ENCODE results near the gene CCDC87. TPM values are rescaled to one million over a fixed set of nuclear protein-coding genes. Genes with fewer than 3 reads are reported as not detected.
"Not testable (repeated sequence)": the region's sequence is repeated elsewhere in the genome, so short reads cannot be mapped to it uniquely, and the experiment has no call there.

CCDC87 gene
- total RNA-seq, result 0.21 TPM

- Histone ChIP-seq H3K9me3 (ENCODE audit: low read depth, low read length) (no peaks in the 10 kb centered on the region), H3K4me3 (ENCODE audit: low read length) (peak within 1 kb of the TSS; percentile 57), H3K4me1 (ENCODE audit: insufficient read depth, low read length) (peaks cover 23% of the 10 kb centered on the region), H3K27me3 (ENCODE audit: insufficient read depth, low read length) (no peaks in the 10 kb centered on the region)
Measured at GRCh38 chr11:66592457-66593302, at the start of gene CCDC87, which contains the start of gene CCS. Gene CCDC87 (minus strand): TSS chr11:66593063. CDS start chr11:66593015, 48 bp downstream. Gene CCS (plus strand): TSS chr11:66593185. CDS start chr11:66593262, 77 bp downstream.

- peaks cover 87% of the 10 kb centered on the region for H3K4me1 ChIP-seq (ENCODE audit: insufficient read depth, low read length)
- H3K27me3 ChIP-seq (ENCODE audit: insufficient read depth, low read length), result no peaks in the 10 kb centered on the region
- H3K4me3 ChIP-seq (ENCODE audit: low read length), result no peak overlapping the region
- no peaks in the 10 kb centered on the region for H3K9me3 ChIP-seq (ENCODE audit: low read depth, low read length)
Measured at GRCh38 chr11:66641834-66642233, 49.0 kb upstream of the CCDC87 start.

- not testable (repeated sequence) for H3K4me3 ChIP-seq (ENCODE audit: low read length); H3K9me3 ChIP-seq (ENCODE audit: low read depth, low read length); H3K27me3 ChIP-seq (ENCODE audit: insufficient read depth, low read length)
- H3K4me1 ChIP-seq (ENCODE audit: insufficient read depth, low read length), result peaks cover 69% of the 10 kb centered on the region
Measured at GRCh38 chr11:66639814-66640340, 47.0 kb upstream of the CCDC87 start.

GRCh38 chr11:66639066-66639813, 46.4 kb upstream of the CCDC87 start:
- Histone ChIP-seq H3K9me3 (ENCODE audit: low read depth, low read length) (no peaks in the 10 kb centered on the region), H3K27me3 (ENCODE audit: insufficient read depth, low read length) (no peaks in the 10 kb centered on the region), H3K4me1 (ENCODE audit: insufficient read depth, low read length) (peaks cover 63% of the 10 kb centered on the region), H3K4me3 (ENCODE audit: low read length) (peak overlapping the region; percentile 95)

GRCh38 chr11:66638177-66639065, 45.6 kb upstream of the CCDC87 start, which contains the start of gene RBM4:
Gene RBM4 (plus strand): TSS chr11:66638703. CDS start chr11:66639712, 1,009 bp downstream.
- Histone ChIP-seq H3K4me1 (ENCODE audit: insufficient read depth, low read length) (peaks cover 54% of the 10 kb centered on the region), H3K27me3 (ENCODE audit: insufficient read depth, low read length) (no peaks in the 10 kb centered on the region), H3K9me3 (ENCODE audit: low read depth, low read length) (no peaks in the 10 kb centered on the region), H3K4me3 (ENCODE audit: low read length) (peak within 1 kb of the TSS; percentile 95)

GRCh38 chr11:66637557-66638176, 44.8 kb upstream of the CCDC87 start:
- no peaks in the 10 kb centered on the region for H3K9me3 ChIP-seq (ENCODE audit: low read depth, low read length)
- H3K4me3 ChIP-seq (ENCODE audit: low read length), result peak overlapping the region; percentile 38
- H3K4me1 ChIP-seq (ENCODE audit: insufficient read depth, low read length), result peaks cover 50% of the 10 kb centered on the region
- no peaks in the 10 kb centered on the region for H3K27me3 ChIP-seq (ENCODE audit: insufficient read depth, low read length)

GRCh38 chr11:66636411-66636810, 43.5 kb upstream of the CCDC87 start:
- Histone ChIP-seq H3K4me3 (ENCODE audit: low read length) (no peak overlapping the region), H3K4me1 (ENCODE audit: insufficient read depth, low read length) (peaks cover 37% of the 10 kb centered on the region), H3K9me3 (ENCODE audit: low read depth, low read length) (no peaks in the 10 kb centered on the region), H3K27me3 (ENCODE audit: insufficient read depth, low read length) (no peaks in the 10 kb centered on the region)

- Histone ChIP-seq H3K4me1 (ENCODE audit: insufficient read depth, low read length) (peaks cover 11% of the 10 kb centered on the region), H3K4me3 (ENCODE audit: low read length) (no peak overlapping the region), H3K27me3 (ENCODE audit: insufficient read depth, low read length) (no peaks in the 10 kb centered on the region), H3K9me3 (ENCODE audit: low read depth, low read length) (no peaks in the 10 kb centered on the region)
Measured at GRCh38 chr11:66632952-66633351, 40.1 kb upstream of the CCDC87 start.

- Histone ChIP-seq H3K4me3 (ENCODE audit: low read length) (no peak overlapping the region), H3K9me3 (ENCODE audit: low read depth, low read length) (no peaks in the 10 kb centered on the region), H3K4me1 (ENCODE audit: insufficient read depth, low read length) (peaks cover under 1% of the 10 kb centered on the region), H3K27me3 (ENCODE audit: insufficient read depth, low read length) (no peaks in the 10 kb centered on the region)
Measured at GRCh38 chr11:66631883-66632282, 39.0 kb upstream of the CCDC87 start.

GRCh38 chr11:66629356-66629755, 36.5 kb upstream of the CCDC87 start:
- no peaks in the 10 kb centered on the region for H3K27me3 ChIP-seq (ENCODE audit: insufficient read depth, low read length)
- H3K4me1 ChIP-seq (ENCODE audit: insufficient read depth, low read length), result peaks cover 4% of the 10 kb centered on the region
- H3K4me3 ChIP-seq (ENCODE audit: low read length), result no peak overlapping the region
- H3K9me3 ChIP-seq (ENCODE audit: low read depth, low read length), result no peaks in the 10 kb centered on the region

- Histone ChIP-seq H3K4me1 (ENCODE audit: insufficient read depth, low read length) (peaks cover 17% of the 10 kb centered on the region), H3K9me3 (ENCODE audit: low read depth, low read length) (no peaks in the 10 kb centered on the region)
Measured at GRCh38 chr11:66628061-66628603, 35.3 kb upstream of the CCDC87 start.

GRCh38 chr11:66626926-66627325, 34.1 kb upstream of the CCDC87 start:
- Histone ChIP-seq H3K27me3 (ENCODE audit: insufficient read depth, low read length) (no peaks in the 10 kb centered on the region), H3K4me3 (ENCODE audit: low read length) (no peak overlapping the region), H3K9me3 (ENCODE audit: low read depth, low read length) (no peaks in the 10 kb centered on the region), H3K4me1 (ENCODE audit: insufficient read depth, low read length) (peaks cover 29% of the 10 kb centered on the region)

More at GRCh38 chr11:66628061-66628603, 35.3 kb upstream of the CCDC87 start:
- Histone ChIP-seq H3K4me3 (ENCODE audit: low read length) (no peak overlapping the region), H3K27me3 (ENCODE audit: insufficient read depth, low read length) (no peaks in the 10 kb centered on the region)

- peaks cover 34% of the 10 kb centered on the region for H3K4me1 ChIP-seq (ENCODE audit: insufficient read depth, low read length)
- no peaks in the 10 kb centered on the region for H3K9me3 ChIP-seq (ENCODE audit: low read depth, low read length)
- H3K4me3 ChIP-seq (ENCODE audit: low read length), result no peak overlapping the region
- H3K27me3 ChIP-seq (ENCODE audit: insufficient read depth, low read length), result no peaks in the 10 kb centered on the region
Measured at GRCh38 chr11:66626382-66626781, 33.5 kb upstream of the CCDC87 start.

- Histone ChIP-seq H3K9me3 (ENCODE audit: low read depth, low read length) (no peaks in the 10 kb centered on the region), H3K27me3 (ENCODE audit: insufficient read depth, low read length) (no peaks in the 10 kb centered on the region), H3K4me1 (ENCODE audit: insufficient read depth, low read length) (peaks cover 40% of the 10 kb centered on the region), H3K4me3 (ENCODE audit: low read length) (no peak overlapping the region)
Measured at GRCh38 chr11:66625752-66626149, 32.9 kb upstream of the CCDC87 start.

All from mononuclear cell (primary cell).